ENCODE data around the gene ANKRD9. TPM values are rescaled to one million over a fixed set of nuclear protein-coding genes. Genes with fewer than 3 reads are reported as not detected.

Gene ANKRD9
- total and polyA plus RNA-seq, 2 experiments from 2014 or later = 17.3 to 95.9 TPM

DNA sequence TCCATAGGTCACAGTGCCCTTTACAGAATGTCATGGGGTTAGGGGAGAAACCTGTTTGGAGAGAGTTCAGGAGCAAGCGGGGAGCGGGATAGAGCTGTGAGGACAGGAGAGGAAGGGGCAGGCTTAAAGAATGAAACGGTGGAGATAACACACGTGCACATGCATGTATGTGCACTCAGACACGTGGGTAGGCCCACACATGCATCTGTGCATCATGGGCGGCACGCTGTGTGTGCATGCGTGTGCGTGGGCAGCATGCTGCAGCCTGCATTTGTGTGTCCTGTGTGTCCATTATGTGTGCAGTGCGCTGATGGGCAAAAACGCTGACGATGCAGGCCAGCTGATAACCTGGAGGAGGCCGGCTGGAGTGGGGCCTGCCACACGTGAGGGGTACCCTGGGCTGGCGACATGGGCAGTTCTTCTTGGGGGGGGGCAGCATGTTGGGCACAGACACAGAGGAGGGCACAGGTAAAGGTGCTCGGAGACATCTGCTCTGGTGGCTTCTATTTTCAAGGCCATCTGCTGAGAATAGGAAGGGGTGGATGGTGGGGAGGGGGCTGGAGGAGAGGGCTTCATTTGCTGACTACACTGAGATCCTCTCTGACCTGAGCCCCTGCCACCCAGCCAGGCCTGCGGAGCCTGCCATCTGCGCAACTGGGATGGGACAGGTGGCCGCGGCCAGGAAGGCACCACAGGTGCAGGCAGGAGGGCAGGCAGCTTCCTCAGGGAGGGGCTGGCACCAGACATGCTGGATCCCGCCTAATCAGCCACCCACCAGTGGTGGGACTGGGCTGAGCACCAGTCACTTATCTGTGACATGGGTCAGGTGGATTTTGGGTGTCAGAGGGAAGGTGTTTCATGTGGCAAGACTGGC lies 4.6 kb upstream of the ANKRD9 start:
- no peak overlapping the region for H3K27ac ChIP-seq (ENCODE audit: low read depth)

More for the DNA sequence above, 4.6 kb upstream of the ANKRD9 start:
- DNase-seq (ENCODE audit: low spot score) = no peak
- H3K79me2 ChIP-seq (replicated peaks; ENCODE audit: insufficient read depth) = no peaks in the 10 kb centered on the region
- H3K36me3 Mint-ChIP-seq (ENCODE audit: low read depth) = no peaks in the 10 kb centered on the region; the same call in 2 of the 3 replicates
- H3K4me1 ChIP-seq (ENCODE audit: insufficient read depth) = peaks cover 4% of the 10 kb centered on the region
- H3K4me3 Mint-ChIP-seq = no peak overlapping the region
- H3F3A ChIP-seq (replicated peaks; ENCODE audit: low read depth) = peaks cover 13% of the 10 kb centered on the region
- no peak overlapping the region for H3K4me2 ChIP-seq
- no peaks in the 10 kb centered on the region for H4K20me1 ChIP-seq (replicated peaks; ENCODE audit: insufficient read depth)
- H3K36me3 ChIP-seq (ENCODE audit: insufficient read depth) = no peaks in the 10 kb centered on the region
- TF ChIP-seq, protein P1, sequence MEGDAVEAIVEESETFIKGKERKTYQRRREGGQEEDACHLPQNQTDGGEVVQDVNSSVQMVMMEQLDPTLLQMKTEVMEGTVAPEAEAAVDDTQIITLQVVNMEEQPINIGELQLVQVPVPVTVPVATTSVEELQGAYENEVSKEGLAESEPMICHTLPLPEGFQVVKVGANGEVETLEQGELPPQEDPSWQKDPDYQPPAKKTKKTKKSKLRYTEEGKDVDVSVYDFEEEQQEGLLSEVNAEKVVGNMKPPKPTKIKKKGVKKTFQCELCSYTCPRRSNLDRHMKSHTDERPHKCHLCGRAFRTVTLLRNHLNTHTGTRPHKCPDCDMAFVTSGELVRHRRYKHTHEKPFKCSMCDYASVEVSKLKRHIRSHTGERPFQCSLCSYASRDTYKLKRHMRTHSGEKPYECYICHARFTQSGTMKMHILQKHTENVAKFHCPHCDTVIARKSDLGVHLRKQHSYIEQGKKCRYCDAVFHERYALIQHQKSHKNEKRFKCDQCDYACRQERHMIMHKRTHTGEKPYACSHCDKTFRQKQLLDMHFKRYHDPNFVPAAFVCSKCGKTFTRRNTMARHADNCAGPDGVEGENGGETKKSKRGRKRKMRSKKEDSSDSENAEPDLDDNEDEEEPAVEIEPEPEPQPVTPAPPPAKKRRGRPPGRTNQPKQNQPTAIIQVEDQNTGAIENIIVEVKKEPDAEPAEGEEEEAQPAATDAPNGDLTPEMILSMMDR (conservative IDR thresholded peaks at IDR 0.05; ENCODE audit: low read depth in 2 of 2) = no peak
- TF ChIP-seq POLR2AphosphoS5 (IDR thresholded peaks at IDR 0.05; ENCODE audit: low read depth) (no peak), STAT1 (IDR thresholded peaks at IDR 0.05; ENCODE audit: unreplicated experiment) (no peak), JUNB (IDR thresholded peaks at IDR 0.05; ENCODE audit: unreplicated experiment) (no peak), EZH2phosphoT487 (IDR thresholded peaks at IDR 0.05; ENCODE audit: unreplicated experiment) (no peak), NANOG (IDR thresholded peaks at IDR 0.05; ENCODE audit: borderline replicate concordance) (no peak), CREB1 (CRISPR knock-in tag; IDR thresholded peaks at IDR 0.05; ENCODE audit: low read depth) (no peak), ZNF114 (CRISPR knock-in tag; IDR thresholded peaks at IDR 0.05) (no peak)
- TF ChIP-seq, protein P2, sequence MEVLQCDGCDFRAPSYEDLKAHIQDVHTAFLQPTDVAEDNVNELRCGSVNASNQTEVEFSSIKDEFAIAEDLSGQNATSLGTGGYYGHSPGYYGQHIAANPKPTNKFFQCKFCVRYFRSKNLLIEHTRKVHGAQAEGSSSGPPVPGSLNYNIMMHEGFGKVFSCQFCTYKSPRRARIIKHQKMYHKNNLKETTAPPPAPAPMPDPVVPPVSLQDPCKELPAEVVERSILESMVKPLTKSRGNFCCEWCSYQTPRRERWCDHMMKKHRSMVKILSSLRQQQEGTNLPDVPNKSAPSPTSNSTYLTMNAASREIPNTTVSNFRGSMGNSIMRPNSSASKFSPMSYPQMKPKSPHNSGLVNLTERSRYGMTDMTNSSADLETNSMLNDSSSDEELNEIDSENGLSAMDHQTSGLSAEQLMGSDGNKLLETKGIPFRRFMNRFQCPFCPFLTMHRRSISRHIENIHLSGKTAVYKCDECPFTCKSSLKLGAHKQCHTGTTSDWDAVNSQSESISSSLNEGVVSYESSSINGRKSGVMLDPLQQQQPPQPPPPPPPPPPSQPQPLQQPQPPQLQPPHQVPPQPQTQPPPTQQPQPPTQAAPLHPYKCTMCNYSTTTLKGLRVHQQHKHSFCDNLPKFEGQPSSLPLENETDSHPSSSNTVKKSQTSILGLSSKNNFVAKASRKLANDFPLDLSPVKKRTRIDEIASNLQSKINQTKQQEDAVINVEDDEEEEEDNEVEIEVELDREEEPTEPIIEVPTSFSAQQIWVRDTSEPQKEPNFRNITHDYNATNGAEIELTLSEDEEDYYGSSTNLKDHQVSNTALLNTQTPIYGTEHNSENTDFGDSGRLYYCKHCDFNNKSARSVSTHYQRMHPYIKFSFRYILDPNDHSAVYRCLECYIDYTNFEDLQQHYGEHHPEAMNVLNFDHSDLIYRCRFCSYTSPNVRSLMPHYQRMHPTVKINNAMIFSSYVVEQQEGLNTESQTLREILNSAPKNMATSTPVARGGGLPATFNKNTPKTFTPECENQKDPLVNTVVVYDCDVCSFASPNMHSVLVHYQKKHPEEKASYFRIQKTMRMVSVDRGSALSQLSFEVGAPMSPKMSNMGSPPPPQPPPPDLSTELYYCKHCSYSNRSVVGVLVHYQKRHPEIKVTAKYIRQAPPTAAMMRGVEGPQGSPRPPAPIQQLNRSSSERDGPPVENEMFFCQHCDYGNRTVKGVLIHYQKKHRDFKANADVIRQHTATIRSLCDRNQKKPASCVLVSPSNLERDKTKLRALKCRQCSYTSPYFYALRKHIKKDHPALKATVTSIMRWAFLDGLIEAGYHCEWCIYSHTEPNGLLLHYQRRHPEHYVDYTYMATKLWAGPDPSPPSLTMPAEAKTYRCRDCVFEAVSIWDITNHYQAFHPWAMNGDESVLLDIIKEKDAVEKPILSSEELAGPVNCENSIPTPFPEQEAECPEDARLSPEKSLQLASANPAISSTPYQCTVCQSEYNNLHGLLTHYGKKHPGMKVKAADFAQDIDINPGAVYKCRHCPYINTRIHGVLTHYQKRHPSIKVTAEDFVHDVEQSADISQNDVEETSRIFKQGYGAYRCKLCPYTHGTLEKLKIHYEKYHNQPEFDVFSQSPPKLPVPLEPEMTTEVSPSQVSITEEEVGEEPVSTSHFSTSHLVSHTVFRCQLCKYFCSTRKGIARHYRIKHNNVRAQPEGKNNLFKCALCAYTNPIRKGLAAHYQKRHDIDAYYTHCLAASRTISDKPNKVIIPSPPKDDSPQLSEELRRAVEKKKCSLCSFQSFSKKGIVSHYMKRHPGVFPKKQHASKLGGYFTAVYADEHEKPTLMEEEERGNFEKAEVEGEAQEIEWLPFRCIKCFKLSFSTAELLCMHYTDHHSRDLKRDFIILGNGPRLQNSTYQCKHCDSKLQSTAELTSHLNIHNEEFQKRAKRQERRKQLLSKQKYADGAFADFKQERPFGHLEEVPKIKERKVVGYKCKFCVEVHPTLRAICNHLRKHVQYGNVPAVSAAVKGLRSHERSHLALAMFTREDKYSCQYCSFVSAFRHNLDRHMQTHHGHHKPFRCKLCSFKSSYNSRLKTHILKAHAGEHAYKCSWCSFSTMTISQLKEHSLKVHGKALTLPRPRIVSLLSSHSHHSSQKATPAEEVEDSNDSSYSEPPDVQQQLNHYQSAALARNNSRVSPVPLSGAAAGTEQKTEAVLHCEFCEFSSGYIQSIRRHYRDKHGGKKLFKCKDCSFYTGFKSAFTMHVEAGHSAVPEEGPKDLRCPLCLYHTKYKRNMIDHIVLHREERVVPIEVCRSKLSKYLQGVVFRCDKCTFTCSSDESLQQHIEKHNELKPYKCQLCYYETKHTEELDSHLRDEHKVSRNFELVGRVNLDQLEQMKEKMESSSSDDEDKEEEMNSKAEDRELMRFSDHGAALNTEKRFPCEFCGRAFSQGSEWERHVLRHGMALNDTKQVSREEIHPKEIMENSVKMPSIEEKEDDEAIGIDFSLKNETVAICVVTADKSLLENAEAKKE (CRISPR knock-in tag; IDR thresholded peaks at IDR 0.05) = no peak
- TF ChIP-seq, protein P3, sequence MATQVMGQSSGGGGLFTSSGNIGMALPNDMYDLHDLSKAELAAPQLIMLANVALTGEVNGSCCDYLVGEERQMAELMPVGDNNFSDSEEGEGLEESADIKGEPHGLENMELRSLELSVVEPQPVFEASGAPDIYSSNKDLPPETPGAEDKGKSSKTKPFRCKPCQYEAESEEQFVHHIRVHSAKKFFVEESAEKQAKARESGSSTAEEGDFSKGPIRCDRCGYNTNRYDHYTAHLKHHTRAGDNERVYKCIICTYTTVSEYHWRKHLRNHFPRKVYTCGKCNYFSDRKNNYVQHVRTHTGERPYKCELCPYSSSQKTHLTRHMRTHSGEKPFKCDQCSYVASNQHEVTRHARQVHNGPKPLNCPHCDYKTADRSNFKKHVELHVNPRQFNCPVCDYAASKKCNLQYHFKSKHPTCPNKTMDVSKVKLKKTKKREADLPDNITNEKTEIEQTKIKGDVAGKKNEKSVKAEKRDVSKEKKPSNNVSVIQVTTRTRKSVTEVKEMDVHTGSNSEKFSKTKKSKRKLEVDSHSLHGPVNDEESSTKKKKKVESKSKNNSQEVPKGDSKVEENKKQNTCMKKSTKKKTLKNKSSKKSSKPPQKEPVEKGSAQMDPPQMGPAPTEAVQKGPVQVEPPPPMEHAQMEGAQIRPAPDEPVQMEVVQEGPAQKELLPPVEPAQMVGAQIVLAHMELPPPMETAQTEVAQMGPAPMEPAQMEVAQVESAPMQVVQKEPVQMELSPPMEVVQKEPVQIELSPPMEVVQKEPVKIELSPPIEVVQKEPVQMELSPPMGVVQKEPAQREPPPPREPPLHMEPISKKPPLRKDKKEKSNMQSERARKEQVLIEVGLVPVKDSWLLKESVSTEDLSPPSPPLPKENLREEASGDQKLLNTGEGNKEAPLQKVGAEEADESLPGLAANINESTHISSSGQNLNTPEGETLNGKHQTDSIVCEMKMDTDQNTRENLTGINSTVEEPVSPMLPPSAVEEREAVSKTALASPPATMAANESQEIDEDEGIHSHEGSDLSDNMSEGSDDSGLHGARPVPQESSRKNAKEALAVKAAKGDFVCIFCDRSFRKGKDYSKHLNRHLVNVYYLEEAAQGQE (IDR thresholded peaks at IDR 0.05; ENCODE audit: unreplicated experiment) = no peak
- peaks cover 15% of the 10 kb centered on the region for H3K27me3 ChIP-seq (ENCODE audit: insufficient read depth)
- no peaks in the 10 kb centered on the region for H3K9me3 Mint-ChIP-seq
- ATAC-seq = no peak
- H3K9me2 ChIP-seq (ENCODE audit: insufficient read depth) = no peaks in the 10 kb centered on the region
- H2AFZ ChIP-seq = no peak overlapping the region
- no peak overlapping the region for H3K4me3 ChIP-seq
- peaks cover 8% of the 10 kb centered on the region; the same call in 2 of the 3 replicates for H3K4me1 Mint-ChIP-seq
- H3K27me3 Mint-ChIP-seq (ENCODE audit: insufficient read depth, low read depth, poor library complexity) = peaks cover 32% of the 10 kb centered on the region
- no peak overlapping the region for H3K27ac Mint-ChIP-seq

All from GM23338 (cell line).